Measurements from ENCODE around the gene MYBPH.

The MYBPH gene

DNA sequence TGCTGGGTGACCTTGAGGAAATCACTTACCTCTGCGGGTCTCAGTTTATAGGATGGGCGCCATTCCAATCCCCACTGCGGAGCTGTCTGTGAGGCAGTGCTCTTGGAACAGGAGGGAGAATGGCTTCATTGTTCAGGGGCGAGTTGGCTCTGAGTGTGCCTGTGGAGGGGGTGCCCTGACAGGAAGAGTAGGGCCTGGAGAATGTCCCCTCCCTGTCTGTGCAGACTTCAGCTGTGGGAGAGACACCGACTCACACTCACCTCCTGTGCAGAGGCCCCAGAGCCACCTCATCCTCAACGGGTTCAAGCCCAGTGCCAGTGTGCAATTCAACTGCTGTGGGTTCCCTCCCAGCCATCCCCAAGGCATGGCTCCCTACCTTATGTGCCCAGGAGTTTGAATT, 31.0 kb downstream of the MYBPH start:
- H3K4me2 ChIP-seq (ENCODE audit: low read length, poor library complexity, severe bottlenecking): no peak overlapping the region
- H3K27me3 ChIP-seq (ENCODE audit: control insufficient read depth in 1 of 2, insufficient read depth in 1 of 2, low read length in 2 of 2): no peaks in the 10 kb centered on the region
- no peaks in the 10 kb centered on the region for H3K9me3 ChIP-seq (ENCODE audit: control insufficient read depth, low read length)
- H2BK15ac ChIP-seq (ENCODE audit: low read depth, poor library complexity, severe bottlenecking): no peak overlapping the region
- no peak overlapping the region for H3K23ac ChIP-seq (ENCODE audit: low read length in 2 of 2)
- peaks cover 37% of the 10 kb centered on the region for H3K79me1 ChIP-seq (replicated peaks; ENCODE audit: low read length, poor library complexity, severe bottlenecking)
- H2AK5ac ChIP-seq (ENCODE audit: low read length, severe bottlenecking): peak overlapping the region; percentile 18
- H2BK5ac ChIP-seq (ENCODE audit: low read depth, low read length, poor library complexity, severe bottlenecking): no peak overlapping the region
- H3K9ac ChIP-seq (ENCODE audit: low read length): no peak overlapping the region
- H3K14ac ChIP-seq (ENCODE audit: low read length in 2 of 2): no peak overlapping the region
- no peak overlapping the region for H2BK12ac ChIP-seq (ENCODE audit: low read length in 2 of 2)
- H3K4me3 ChIP-seq (ENCODE audit: insufficient read depth in 1 of 2, low read depth in 1 of 2, low read length in 2 of 2): no peak overlapping the region
- WGBS: 54% methylated on average over 6 of the region's 6 CpGs
- peaks cover 16 to 45% of the 10 kb centered on the region in 2 experiments for H3K36me3 ChIP-seq (ENCODE audit: control insufficient read depth in 1 of 2, insufficient read depth in 2 of 2, low read depth in 1 of 2, low read length in 2 of 2)
- H3K4me1 ChIP-seq (ENCODE audit: control insufficient read depth, insufficient read depth, low read depth, low read length): peaks cover 49% of the 10 kb centered on the region
- H3K4ac ChIP-seq (ENCODE audit: low read depth in 1 of 2, low read length in 2 of 2): no peak overlapping the region
- H3K18ac ChIP-seq (ENCODE audit: low read depth in 1 of 2, low read length in 2 of 2): no peak overlapping the region
- H2AFZ ChIP-seq (ENCODE audit: low read depth, low read length): no peak overlapping the region
- H2BK120ac ChIP-seq (ENCODE audit: low read depth, low read length): no peak overlapping the region
- H4K91ac ChIP-seq (ENCODE audit: low read length): peak overlapping the region; percentile 6
- DNase-seq: no peak
- H3K27ac ChIP-seq (ENCODE audit: low read length, poor library complexity, severe bottlenecking): peak overlapping the region; percentile 1
- H4K8ac ChIP-seq (ENCODE audit: low read length): no peak overlapping the region

DNA sequence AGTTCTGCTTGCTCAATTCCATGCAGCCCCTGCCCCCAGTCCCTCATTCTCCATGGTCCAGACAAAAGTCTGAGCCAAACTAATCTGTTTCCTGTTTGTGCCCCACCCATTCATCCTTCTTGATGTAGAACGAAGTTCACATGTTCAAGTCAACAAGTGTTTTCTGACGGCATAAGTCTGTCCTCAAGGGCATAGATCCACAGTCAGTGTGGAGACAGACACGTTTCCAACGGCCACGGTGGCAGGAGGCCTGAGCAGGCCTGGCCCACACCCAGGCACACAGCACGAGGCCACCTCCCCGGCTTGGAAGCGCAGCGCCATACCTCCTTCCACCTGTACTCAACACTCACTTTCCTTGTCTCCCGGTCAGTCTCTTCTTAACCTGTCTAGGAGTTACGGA, 32.0 kb downstream of the MYBPH start:
- Histone ChIP-seq H3K23ac (ENCODE audit: low read length in 2 of 2) (no peak overlapping the region), H2BK120ac (ENCODE audit: low read depth, low read length) (no peak overlapping the region), H2AFZ (ENCODE audit: low read depth, low read length) (no peak overlapping the region), H3K9ac (ENCODE audit: low read length) (no peak overlapping the region), H3K79me1 (replicated peaks; ENCODE audit: low read length, poor library complexity, severe bottlenecking) (peaks cover 41% of the 10 kb centered on the region), H2BK15ac (ENCODE audit: low read depth, poor library complexity, severe bottlenecking) (no peak overlapping the region), H3K18ac (ENCODE audit: low read depth in 1 of 2, low read length in 2 of 2) (no peak overlapping the region), H3K36me3 (ENCODE audit: control insufficient read depth in 1 of 2, insufficient read depth in 2 of 2, low read depth in 1 of 2, low read length in 2 of 2) (peaks cover 16 to 45% of the 10 kb centered on the region in 2 experiments), H3K9me3 (ENCODE audit: control insufficient read depth, low read length) (no peaks in the 10 kb centered on the region), H4K8ac (ENCODE audit: low read length) (no peak overlapping the region), H3K4me3 (ENCODE audit: insufficient read depth in 1 of 2, low read depth in 1 of 2, low read length in 2 of 2) (no peak overlapping the region), H3K4me2 (ENCODE audit: low read length, poor library complexity, severe bottlenecking) (no peak overlapping the region), H2AK5ac (ENCODE audit: low read length, severe bottlenecking) (peak overlapping the region; percentile 0), H3K4me1 (ENCODE audit: control insufficient read depth, insufficient read depth, low read depth, low read length) (peaks cover 45% of the 10 kb centered on the region), H4K91ac (ENCODE audit: low read length) (no peak overlapping the region), H2BK12ac (ENCODE audit: low read length in 2 of 2) (peak overlapping the region in 1 of 2 experiments; percentile 8), H3K27me3 (ENCODE audit: control insufficient read depth in 1 of 2, insufficient read depth in 1 of 2, low read length in 2 of 2) (no peaks in the 10 kb centered on the region), H3K14ac (ENCODE audit: low read length in 2 of 2) (no peak overlapping the region), H3K4ac (ENCODE audit: low read depth in 1 of 2, low read length in 2 of 2) (no peak overlapping the region), H3K27ac (ENCODE audit: low read length, poor library complexity, severe bottlenecking) (no peak overlapping the region), H2BK5ac (ENCODE audit: low read depth, low read length, poor library complexity, severe bottlenecking) (no peak overlapping the region)
- WGBS: 87% methylated on average over 11 of the region's 11 CpGs
- no peak for DNase-seq

DNA sequence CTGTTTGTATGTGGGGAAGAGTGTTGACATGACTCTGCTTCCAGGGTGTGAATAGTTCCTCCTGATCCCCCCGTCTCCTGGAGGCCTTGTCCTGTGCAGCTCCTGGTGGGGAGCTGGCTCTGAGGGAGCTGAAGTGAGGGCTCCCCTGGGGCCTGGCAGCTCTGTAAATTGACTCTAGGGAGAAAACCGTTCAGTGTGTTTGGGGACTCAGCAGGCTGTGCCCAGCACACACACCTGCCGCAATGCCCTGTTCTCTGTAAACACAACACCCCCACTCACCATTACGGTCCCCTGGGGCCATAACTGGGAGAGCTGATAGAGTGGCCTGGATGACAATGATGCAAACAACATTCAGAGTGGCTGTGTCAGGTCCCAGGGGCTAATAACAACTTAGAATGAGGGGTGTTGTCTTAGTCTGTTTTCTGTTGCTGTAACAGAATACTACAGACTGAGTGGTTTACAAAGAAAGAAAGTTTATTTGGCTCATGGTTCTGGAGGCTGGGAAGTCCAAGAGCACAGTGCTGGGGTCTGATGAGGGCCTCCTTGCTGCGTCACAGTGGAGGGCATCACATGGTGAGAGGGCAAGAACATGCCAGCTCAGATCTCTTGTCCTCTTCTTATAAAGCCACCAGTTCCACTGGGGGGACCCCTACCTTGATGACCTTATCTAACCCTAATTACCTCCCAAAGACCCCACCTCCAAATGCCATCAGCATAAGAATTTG, 32.8 kb downstream of the MYBPH start:
- peaks cover 42% of the 10 kb centered on the region for H3K4me1 ChIP-seq (ENCODE audit: control insufficient read depth, insufficient read depth, low read depth, low read length)
- H3K9ac ChIP-seq (ENCODE audit: low read length): no peak overlapping the region
- peaks cover 18 to 43% of the 10 kb centered on the region in 2 experiments for H3K36me3 ChIP-seq (ENCODE audit: control insufficient read depth in 1 of 2, insufficient read depth in 2 of 2, low read depth in 1 of 2, low read length in 2 of 2)
- H3K23ac ChIP-seq (ENCODE audit: low read length in 2 of 2): no peak overlapping the region
- H2AFZ ChIP-seq (ENCODE audit: low read depth, low read length): no peak overlapping the region
- H3K27ac ChIP-seq (ENCODE audit: low read length, poor library complexity, severe bottlenecking): no peak overlapping the region
- no peak overlapping the region for H3K4ac ChIP-seq (ENCODE audit: low read depth in 1 of 2, low read length in 2 of 2)
- no peak overlapping the region for H2BK15ac ChIP-seq (ENCODE audit: low read depth, poor library complexity, severe bottlenecking)
- no peak overlapping the region for H4K91ac ChIP-seq (ENCODE audit: low read length)
- H2AK5ac ChIP-seq (ENCODE audit: low read length, severe bottlenecking): no peak overlapping the region
- no peak overlapping the region for H3K14ac ChIP-seq (ENCODE audit: low read length in 2 of 2)
- H3K79me1 ChIP-seq (replicated peaks; ENCODE audit: low read length, poor library complexity, severe bottlenecking): peaks cover 42% of the 10 kb centered on the region
- 85% methylated on average over 3 of the region's 5 CpGs for WGBS
- no peak for DNase-seq
- H3K4me3 ChIP-seq (ENCODE audit: insufficient read depth in 1 of 2, low read depth in 1 of 2, low read length in 2 of 2): no peak overlapping the region
- no peak overlapping the region for H3K4me2 ChIP-seq (ENCODE audit: low read length, poor library complexity, severe bottlenecking)
- H2BK120ac ChIP-seq (ENCODE audit: low read depth, low read length): no peak overlapping the region
- no peak overlapping the region for H4K8ac ChIP-seq (ENCODE audit: low read length)
- H3K9me3 ChIP-seq (ENCODE audit: control insufficient read depth, low read length): no peaks in the 10 kb centered on the region
- peak overlapping the region in 1 of 2 experiments; percentile 15 for H2BK12ac ChIP-seq (ENCODE audit: low read length in 2 of 2)
- H3K27me3 ChIP-seq (ENCODE audit: control insufficient read depth in 1 of 2, insufficient read depth in 1 of 2, low read length in 2 of 2): peaks cover 0 to 3% of the 10 kb centered on the region in 2 experiments
- no peak overlapping the region for H2BK5ac ChIP-seq (ENCODE audit: low read depth, low read length, poor library complexity, severe bottlenecking)
- no peak overlapping the region for H3K18ac ChIP-seq (ENCODE audit: low read depth in 1 of 2, low read length in 2 of 2)

DNA sequence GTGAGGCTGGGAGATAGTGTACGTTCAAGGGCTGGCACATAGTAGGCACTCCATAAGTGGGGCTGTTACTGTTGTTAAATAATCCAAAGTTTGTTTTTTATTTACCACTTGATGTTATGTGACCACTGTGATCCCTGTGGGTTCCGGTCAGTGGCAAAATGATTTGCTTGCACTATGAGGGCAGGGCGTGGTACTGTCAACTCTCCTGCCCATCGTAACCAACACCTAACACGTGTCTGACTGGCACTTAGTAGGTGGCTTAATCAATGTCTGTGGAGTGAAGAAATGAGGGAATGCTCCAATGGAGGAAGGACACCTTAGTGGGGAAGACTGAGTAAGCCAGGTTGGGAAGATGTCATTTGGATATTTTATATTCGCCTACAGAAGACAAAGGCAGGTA, 33.5 kb downstream of the MYBPH start:
- Histone ChIP-seq H3K4me1 (ENCODE audit: control insufficient read depth, insufficient read depth, low read depth, low read length) (peaks cover 41% of the 10 kb centered on the region), H2BK15ac (ENCODE audit: low read depth, poor library complexity, severe bottlenecking) (no peak overlapping the region), H3K36me3 (ENCODE audit: control insufficient read depth in 1 of 2, insufficient read depth in 2 of 2, low read depth in 1 of 2, low read length in 2 of 2) (peaks cover 20 to 43% of the 10 kb centered on the region in 2 experiments), H3K23ac (ENCODE audit: low read length in 2 of 2) (no peak overlapping the region), H4K91ac (ENCODE audit: low read length) (no peak overlapping the region), H2BK5ac (ENCODE audit: low read depth, low read length, poor library complexity, severe bottlenecking) (no peak overlapping the region), H3K27ac (ENCODE audit: low read length, poor library complexity, severe bottlenecking) (no peak overlapping the region), H3K27me3 (ENCODE audit: control insufficient read depth in 1 of 2, insufficient read depth in 1 of 2, low read length in 2 of 2) (peaks cover 0 to 3% of the 10 kb centered on the region in 2 experiments), H2BK120ac (ENCODE audit: low read depth, low read length) (no peak overlapping the region), H4K8ac (ENCODE audit: low read length) (no peak overlapping the region), H3K4me3 (ENCODE audit: insufficient read depth in 1 of 2, low read depth in 1 of 2, low read length in 2 of 2) (no peak overlapping the region), H2AK5ac (ENCODE audit: low read length, severe bottlenecking) (peak overlapping the region; percentile 66), H3K9me3 (ENCODE audit: control insufficient read depth, low read length) (no peaks in the 10 kb centered on the region), H2BK12ac (ENCODE audit: low read length in 2 of 2) (no peak overlapping the region), H3K14ac (ENCODE audit: low read length in 2 of 2) (no peak overlapping the region), H3K4me2 (ENCODE audit: low read length, poor library complexity, severe bottlenecking) (no peak overlapping the region), H3K4ac (ENCODE audit: low read depth in 1 of 2, low read length in 2 of 2) (no peak overlapping the region), H3K9ac (ENCODE audit: low read length) (no peak overlapping the region), H3K79me1 (replicated peaks; ENCODE audit: low read length, poor library complexity, severe bottlenecking) (peaks cover 44% of the 10 kb centered on the region), H3K18ac (ENCODE audit: low read depth in 1 of 2, low read length in 2 of 2) (no peak overlapping the region), H2AFZ (ENCODE audit: low read depth, low read length) (no peak overlapping the region)
- WGBS: 97% methylated on average over 6 of the region's 6 CpGs
- no peak for DNase-seq
